H9 (cell line): ENCODE data around the gene PTPMT1. TPM values are rescaled to one million over a fixed set of nuclear protein-coding genes. Genes with fewer than 3 reads are reported as not detected.

ENCODE experiments used
- DNase-seq: peaks from one replicate; pipeline ENCODE4 v3.0.0-alpha.2; 2017
- H2AFZ ChIP-seq: one replicate; pipeline ENCODE4 v1.6.1; 2013; ENCODE audit warnings: mild to moderate bottlenecking, low read length, control low read depth, moderate library complexity
- H2AK5ac ChIP-seq: 2 replicates; pipeline ENCODE4 v1.6.1; 2013; ENCODE audit warnings: low read length, control low read depth, mixed read lengths; ENCODE audit not compliant: insufficient read length
- H2BK120ac ChIP-seq: one replicate; pipeline ENCODE4 v1.6.1; 2013; ENCODE audit warnings: low read depth, mild to moderate bottlenecking, low read length, control low read depth, inconsistent platforms; ENCODE audit not compliant: poor library complexity, severe bottlenecking
- H2BK12ac ChIP-seq: 2 replicates; pipeline ENCODE4 v1.6.1; 2013; ENCODE audit warnings: low read length, control low read depth, mixed read lengths, low read depth; ENCODE audit not compliant: insufficient read length
- H2BK15ac ChIP-seq: 2 replicates; pipeline ENCODE4 v1.6.1; 2013; ENCODE audit warnings: low read depth, low read length, control low read depth
- H2BK20ac ChIP-seq: one replicate; pipeline ENCODE4 v1.6.1; 2013; ENCODE audit warnings: low read depth, mild to moderate bottlenecking, low read length, control low read depth, inconsistent platforms; ENCODE audit not compliant: poor library complexity, severe bottlenecking
- H2BK5ac ChIP-seq: 2 replicates; pipeline ENCODE4 v1.6.1; 2013; ENCODE audit warnings: low read length, control low read depth, mixed read lengths; ENCODE audit not compliant: insufficient read length
- H3K14ac ChIP-seq: 2 replicates; pipeline ENCODE4 v1.6.1; 2013; ENCODE audit warnings: low read length, control low read depth; ENCODE audit not compliant: insufficient read depth
- H3K18ac ChIP-seq: 2 replicates; pipeline ENCODE4 v1.6.1; 2013; ENCODE audit warnings: low read depth, mild to moderate bottlenecking, mixed read lengths, low read length, control low read depth; ENCODE audit not compliant: insufficient read length
- H3K23ac ChIP-seq: 2 replicates; pipeline ENCODE4 v1.6.1; 2013; ENCODE audit warnings: low read length, control low read depth, mixed read lengths, low read depth; ENCODE audit not compliant: insufficient read length
- H3K23me2 ChIP-seq: 2 replicates; pipeline ENCODE4 v1.6.1; 2013; ENCODE audit warnings: low read depth, mild to moderate bottlenecking, mixed read lengths, low read length, control low read depth; ENCODE audit not compliant: insufficient read length, poor library complexity, severe bottlenecking
- H3K27ac ChIP-seq: 2 replicates; pipeline ENCODE4 v1.5.1; 2013; ENCODE audit warnings: low read length, control low read depth, mixed read lengths, low read depth; ENCODE audit not compliant: insufficient read length
- H3K27me3 ChIP-seq: 2 replicates; pipeline ENCODE4 v1.6.1; 2013; ENCODE audit warnings: low read length, control low read depth, inconsistent platforms; ENCODE audit not compliant: insufficient read depth
- H3K4ac ChIP-seq: 2 replicates; pipeline ENCODE4 v1.6.1; 2013; ENCODE audit warnings: low read depth, mild to moderate bottlenecking, control low read depth, inconsistent platforms, low read length, moderate library complexity
- H3K4me1 ChIP-seq: 2 replicates; pipeline ENCODE4 v1.6.1; 2013; ENCODE audit warnings: low read length, control low read depth, inconsistent platforms; ENCODE audit not compliant: insufficient read depth
- H3K4me2 ChIP-seq: 2 replicates; pipeline ENCODE4 v1.6.1; 2013; ENCODE audit warnings: low read length, control low read depth, mixed read lengths; ENCODE audit not compliant: insufficient read length, insufficient read depth
- H3K56ac ChIP-seq: 2 replicates; pipeline ENCODE4 v1.6.1; 2013; ENCODE audit warnings: low read depth, mild to moderate bottlenecking, mixed read lengths, low read length, control low read depth; ENCODE audit not compliant: insufficient read length
- H3K79me1 ChIP-seq: 2 replicates; pipeline ENCODE4 v1.6.1; 2013; ENCODE audit warnings: low read depth, mild to moderate bottlenecking, moderate library complexity, low read length, control low read depth, inconsistent platforms; ENCODE audit not compliant: insufficient read depth, poor library complexity, severe bottlenecking
- H3K79me2 ChIP-seq: 2 replicates; pipeline ENCODE4 v1.6.1; 2013; ENCODE audit warnings: low read length, control low read depth, inconsistent platforms; ENCODE audit not compliant: insufficient read depth
- H3K9ac ChIP-seq: 2 replicates; pipeline ENCODE4 v1.6.1; 2013; ENCODE audit warnings: low read length, control low read depth, mixed read lengths; ENCODE audit not compliant: insufficient read length; ENCODE audit errors: extremely low read depth
- H3K9me3 ChIP-seq: one replicate; pipeline ENCODE4 v1.6.1; 2013; ENCODE audit warnings: low read depth, low read length, inconsistent platforms; ENCODE audit not compliant: control insufficient read depth
- H3T11ph ChIP-seq: one replicate; pipeline ENCODE4 v1.6.1; 2013; ENCODE audit warnings: mild to moderate bottlenecking, low read length, control low read depth, inconsistent platforms
- H4K20me1 ChIP-seq: one replicate; pipeline ENCODE4 v1.6.1; 2013; ENCODE audit not compliant: control insufficient read depth, insufficient read length, insufficient read depth
- H4K5ac ChIP-seq: 2 replicates; pipeline ENCODE4 v1.6.1; 2013; ENCODE audit warnings: low read depth, mild to moderate bottlenecking, mixed read lengths, low read length, control low read depth; ENCODE audit not compliant: insufficient read length
- H4K8ac ChIP-seq: replicated peaks from 2 replicates; pipeline ENCODE4 v1.6.1; 2013; ENCODE audit warnings: low read length, control low read depth, mixed read lengths, low read depth; ENCODE audit not compliant: insufficient read length
- H4K91ac ChIP-seq: 2 replicates; pipeline ENCODE4 v1.6.1; 2013; ENCODE audit warnings: low read depth, mild to moderate bottlenecking, moderate library complexity, mixed read lengths, low read length, control low read depth; ENCODE audit not compliant: insufficient read length
- H3K27ac Mint-ChIP-seq, 3 experiments: 2 replicates in 2 of 3; 3 replicates in 1 of 3; pipeline ENCODE4 v1.8.0; 2020 to 2021; ENCODE audit warnings: mixed read lengths in 3 of 3, mild to moderate bottlenecking in 1 of 3, moderate library complexity in 1 of 3
- H3K27me3 Mint-ChIP-seq: 2 replicates; pipeline ENCODE4 v1.8.0; 2021; ENCODE audit warnings: low read depth, mild to moderate bottlenecking, moderate library complexity, mixed read lengths
- H3K36me3 Mint-ChIP-seq, 3 experiments: 2 replicates in 2 of 3; 3 replicates in 1 of 3; pipeline ENCODE4 v1.8.0; 2020 to 2021; ENCODE audit warnings: low read depth in 3 of 3, mixed read lengths in 3 of 3; ENCODE audit not compliant: insufficient read depth in 1 of 3
- H3K4me1 Mint-ChIP-seq, 2 experiments: 2 replicates each; pipeline ENCODE4 v1.8.0; 2020; ENCODE audit warnings: mixed read lengths in 2 of 2
- H3K4me3 Mint-ChIP-seq, 2 experiments: 2 replicates in 1 of 2; 3 replicates in 1 of 2; pipeline ENCODE4 v1.8.0; 2020 to 2021; ENCODE audit warnings: mild to moderate bottlenecking in 2 of 2, mixed read lengths in 2 of 2, moderate library complexity in 1 of 2
- H3K9me3 Mint-ChIP-seq, 2 experiments: 2 replicates in 1 of 2; 3 replicates in 1 of 2; pipeline ENCODE4 v1.8.0; 2020; ENCODE audit warnings: mild to moderate bottlenecking in 2 of 2, mixed read lengths in 2 of 2, moderate library complexity in 1 of 2
- CTCF ChIP-seq: fragments of 200-600 bp; sonication (generic); conservative IDR thresholded peaks from 3 replicates; pipeline ENCODE4 v1.8.0; 2021; ENCODE audit warnings: antibody characterized with exemption, mild to moderate bottlenecking
- WGBS: extraction: QIAGEN DNeasy Blood & Tissue Kit; methylation state at CpG from one replicate; pipeline ENCODE4 v1.1.7; 2013; ENCODE audit warnings: missing lambda C conversion rate, low lambda C conversion rate, mixed read lengths; ENCODE audit not compliant: insufficient read length; ENCODE audit errors: extremely low coverage; 5-methylcytosine and 5-hydroxymethylcytosine counted together
- total RNA-seq: library from RNA; stranded (reverse); gene quantifications from 2 replicates; pipeline ENCODE4 v1.2.1, GENCODE V29; 2021

The PTPMT1 gene
- total RNA-seq, 1 experiment from 2014 or later = 72.9 TPM

DNA sequence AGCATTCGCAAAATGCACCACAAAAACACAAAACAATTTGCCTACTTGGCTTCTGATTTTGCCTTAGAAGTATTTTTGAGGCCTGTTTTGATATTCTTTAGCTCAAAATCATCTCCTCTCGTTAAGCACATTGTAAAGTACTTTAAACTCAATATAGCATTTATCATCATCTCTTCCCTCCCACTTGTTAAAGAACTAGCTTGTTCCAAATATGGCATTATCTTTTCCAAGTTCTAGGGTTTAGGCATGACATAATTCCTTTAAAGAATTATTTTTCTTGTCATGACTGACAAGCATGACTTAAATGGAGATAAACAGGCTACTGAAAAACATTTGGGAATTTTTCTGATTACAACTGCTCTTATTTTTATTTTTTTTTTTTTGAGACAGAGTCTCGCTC is 33.7 kb upstream of the PTPMT1 start:
- H3K27ac Mint-ChIP-seq = peak overlapping the region in 1 of 3 experiments; percentile 80; a peak in 2 of 7 replicates
- peaks cover 1 to 20% (median 4%) of the 10 kb centered on the region in 3 experiments; a peak in 5 of 7 replicates for H3K36me3 Mint-ChIP-seq
- no peak for TF ChIP-seq CTCF
- H3K23ac ChIP-seq = no peak overlapping the region
- H4K91ac ChIP-seq = no peak overlapping the region
- H2BK5ac ChIP-seq = no peak overlapping the region
- no peak overlapping the region for H3T11ph ChIP-seq
- no peak overlapping the region for H3K4me3 Mint-ChIP-seq
- H2BK12ac ChIP-seq = no peak overlapping the region
- no peak overlapping the region for H3K18ac ChIP-seq
- no peaks in the 10 kb centered on the region for H3K27me3 ChIP-seq
- H2BK20ac ChIP-seq = no peak overlapping the region
- H3K79me1 ChIP-seq = peaks cover 4% of the 10 kb centered on the region
- H3K23me2 ChIP-seq = no peaks in the 10 kb centered on the region
- H4K8ac ChIP-seq = no peak overlapping the region
- no peaks in the 10 kb centered on the region for H3K4me1 ChIP-seq
- H2AK5ac ChIP-seq = no peak overlapping the region
- DNase-seq = no peak
- H4K20me1 ChIP-seq = no peaks in the 10 kb centered on the region
- H3K9me3 ChIP-seq = no peaks in the 10 kb centered on the region
- H2BK15ac ChIP-seq = no peak overlapping the region
- H3K4ac ChIP-seq = no peak overlapping the region
- no peak overlapping the region for H2BK120ac ChIP-seq
- H2AFZ ChIP-seq = no peak overlapping the region
- H3K4me1 Mint-ChIP-seq = peaks cover 13 to 14% of the 10 kb centered on the region in 2 experiments
- no peak overlapping the region for H4K5ac ChIP-seq
- H3K4me2 ChIP-seq = no peak overlapping the region
- WGBS = no CpG with 5 or more reads among the region's 3 CpGs
- no peak overlapping the region for H3K9ac ChIP-seq
- no peak overlapping the region for H3K14ac ChIP-seq
- no peak overlapping the region for H3K27ac ChIP-seq
- H3K9me3 Mint-ChIP-seq = no peaks in the 10 kb centered on the region
- peaks cover 61% of the 10 kb centered on the region; the same call in 1 of the 2 replicates for H3K79me2 ChIP-seq
- H3K27me3 Mint-ChIP-seq = no peaks in the 10 kb centered on the region; the same call in 1 of the 2 replicates
- H3K56ac ChIP-seq = no peak overlapping the region
